Stimulated activated CD4-positive, alpha-beta T cell treated with anti-CD3 and anti-CD28 coated beads, Interleukin-15, amount 100 ng/mL, for 48 hours (primary cell): ENCODE measurements around the gene KITLG.
"Not testable (repeated sequence)": the region's sequence is repeated elsewhere in the genome, so short reads cannot be mapped to it uniquely, and the experiment has no call there.

ENCODE experiments used
- DNase-seq, 2 donors: peaks; one replicate each; pipeline ENCODE4 v3.0.0-alpha.2; 2020; ENCODE audit warnings: low read depth in 2 of 2

Gene KITLG

GRCh38 chr12:88495031-88495430 lies 85.2 kb downstream of the KITLG start:
- no peak for DNase-seq

- DNase-seq = no peak
Observed at GRCh38 chr12:88494520-88494919, 85.8 kb downstream of the KITLG start.

- no peak for DNase-seq
Observed at GRCh38 chr12:88493636-88494035, 86.6 kb downstream of the KITLG start.

- no peak for DNase-seq
Observed at GRCh38 chr12:88490425-88490824, 89.8 kb downstream of the KITLG start.

- no peak for DNase-seq
Observed at GRCh38 chr12:88472775-88473174, 107.5 kb downstream of the KITLG start.

GRCh38 chr12:88472248-88472647 lies 108.0 kb downstream of the KITLG start:
- no peak for DNase-seq

- no peak for DNase-seq
Observed at GRCh38 chr12:88471331-88472045, 108.8 kb downstream of the KITLG start.

GRCh38 chr12:88469154-88469553 lies 111.1 kb downstream of the KITLG start:
- no peak for DNase-seq

- no peak for DNase-seq
Observed at GRCh38 chr12:88468581-88468980, 111.7 kb downstream of the KITLG start.

- not testable (repeated sequence) for DNase-seq
Observed at GRCh38 chr12:88466708-88467107, 113.6 kb downstream of the KITLG start.

GRCh38 chr12:88458327-88458726 lies 121.9 kb downstream of the KITLG start:
- DNase-seq = no peak

- no peak for DNase-seq
Observed at GRCh38 chr12:88453323-88453722, 126.9 kb downstream of the KITLG start.

- DNase-seq = no peak
Observed at GRCh38 chr12:88451205-88451604, 129.1 kb downstream of the KITLG start.

GRCh38 chr12:88450136-88450535 lies 130.1 kb downstream of the KITLG start:
- no peak for DNase-seq

- DNase-seq = no peak
Observed at GRCh38 chr12:88448337-88448915, 131.8 kb downstream of the KITLG start.

GRCh38 chr12:88445705-88446394 lies 134.4 kb downstream of the KITLG start:
- DNase-seq = no peak

- DNase-seq = no peak
Observed at GRCh38 chr12:88444481-88444880, 135.8 kb downstream of the KITLG start.
